RWPE1 (cell line): Measurements from ENCODE around the gene PTPRCAP.

ENCODE experiments used
- CTCF ChIA-PET: fragments of 350-600 bp; sonication (Branson Sonifier 250); formaldehyde crosslinking; extraction: SDS; loops from one replicate; lab custom pipeline; 2021; lab: Yijun Ruan, JAX
- POLR2A ChIA-PET: fragments of 400-600 bp; formaldehyde crosslinking; extraction: SDS; loops from one replicate; lab custom pipeline; 2020; ENCODE audit warnings: antibody characterized with exemption; ENCODE audit not compliant: low non-redundant PET; lab: Yijun Ruan, JAX
- DNase-seq: peaks from one replicate; pipeline ENCODE4 v3.0.0; 2012; ENCODE audit warnings: low spot score
- H3K27ac ChIP-seq: fragments of 450-650 bp; 2 replicates; pipeline ENCODE4 v1.5.1; 2017
- TF ChIP-seq, protein P1 (sequence below): fragments of 450-650 bp; conservative IDR thresholded peaks from 2 replicates; pipeline ENCODE4 v1.5.1; 2017; ENCODE audit warnings: low read depth, mild to moderate bottlenecking

Gene PTPRCAP

GRCh38 chr11:67423891-67424613, 13.4 kb downstream of the PTPRCAP start:
- ChIA-PET CTCF (interaction anchor here (1.0 to 1.5 kb wide), 2 partner anchors 22 to 23 kb away, joined by 3 read pairs; partner anchors contain the start of gene PPP1CA), POLR2A (interaction anchor here (0.6 to 0.7 kb wide), 2 partner anchors 44 to 399 kb away, joined by 3 to 4 read pairs; no protein-coding TSS in a partner anchor)
- no peak for DNase-seq

GRCh38 chr11:67423466-67423865, 14.0 kb downstream of the PTPRCAP start:
- DNase-seq = no peak
- peak overlapping the region; percentile 83 for H3K27ac ChIP-seq
- TF ChIP-seq, protein P1, sequence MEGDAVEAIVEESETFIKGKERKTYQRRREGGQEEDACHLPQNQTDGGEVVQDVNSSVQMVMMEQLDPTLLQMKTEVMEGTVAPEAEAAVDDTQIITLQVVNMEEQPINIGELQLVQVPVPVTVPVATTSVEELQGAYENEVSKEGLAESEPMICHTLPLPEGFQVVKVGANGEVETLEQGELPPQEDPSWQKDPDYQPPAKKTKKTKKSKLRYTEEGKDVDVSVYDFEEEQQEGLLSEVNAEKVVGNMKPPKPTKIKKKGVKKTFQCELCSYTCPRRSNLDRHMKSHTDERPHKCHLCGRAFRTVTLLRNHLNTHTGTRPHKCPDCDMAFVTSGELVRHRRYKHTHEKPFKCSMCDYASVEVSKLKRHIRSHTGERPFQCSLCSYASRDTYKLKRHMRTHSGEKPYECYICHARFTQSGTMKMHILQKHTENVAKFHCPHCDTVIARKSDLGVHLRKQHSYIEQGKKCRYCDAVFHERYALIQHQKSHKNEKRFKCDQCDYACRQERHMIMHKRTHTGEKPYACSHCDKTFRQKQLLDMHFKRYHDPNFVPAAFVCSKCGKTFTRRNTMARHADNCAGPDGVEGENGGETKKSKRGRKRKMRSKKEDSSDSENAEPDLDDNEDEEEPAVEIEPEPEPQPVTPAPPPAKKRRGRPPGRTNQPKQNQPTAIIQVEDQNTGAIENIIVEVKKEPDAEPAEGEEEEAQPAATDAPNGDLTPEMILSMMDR = no peak
- ChIA-PET CTCF (interaction anchor here (0.6 to 1.5 kb wide), 5 partner anchors 11 to 1646 kb away, joined by 3 read pairs; partner anchors contain the start of gene PPP1CA), POLR2A (no interaction called here)

More at GRCh38 chr11:67423891-67424613, 13.4 kb downstream of the PTPRCAP start:
- TF ChIP-seq, protein P1 = no peak
- peak overlapping the region; percentile 47 for H3K27ac ChIP-seq

DNA sequence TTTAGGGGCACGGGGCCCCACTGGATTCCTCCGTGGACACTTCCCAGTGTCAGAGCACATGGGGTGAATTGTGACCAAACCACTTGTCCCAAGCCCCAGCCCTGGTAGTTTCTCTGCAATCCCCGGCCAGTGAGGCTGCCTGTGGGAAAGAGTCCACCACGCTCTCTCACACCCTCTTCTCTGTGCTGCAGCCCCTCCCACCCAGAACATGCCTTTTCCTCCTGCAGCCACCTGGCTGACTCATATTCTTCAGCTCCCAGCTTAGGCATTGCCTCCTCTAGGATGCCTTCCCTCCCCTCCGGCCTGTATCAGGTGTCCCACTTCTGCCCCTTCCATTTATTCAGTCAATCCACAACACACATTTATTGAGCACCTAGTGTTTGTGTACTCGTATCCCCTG, 14.6 kb downstream of the PTPRCAP start:
- POLR2A ChIA-PET = no interaction called here
- CTCF ChIA-PET = interaction anchor here (0.6 to 1.5 kb wide), 4 partner anchors 11 to 1646 kb away, joined by 3 read pairs; partner anchors contain the start of gene PPP1CA
- DNase-seq = peak; percentile 74
- H3K27ac ChIP-seq = peak overlapping the region; percentile 83
- TF ChIP-seq, protein P1 = no peak

GRCh38 chr11:67421430-67422031, 16.0 kb downstream of the PTPRCAP start:
- peak overlapping the region; percentile 83 for H3K27ac ChIP-seq
- TF ChIP-seq, protein P1 = no peak
- ChIA-PET POLR2A (no interaction called here), CTCF (interaction anchor here (1.7 kb wide), 1 partner anchor 39 kb away, joined by 5 read pairs; no protein-coding TSS in a partner anchor)
- DNase-seq = peak; percentile 46

- TF ChIP-seq, protein P1 = no peak
- POLR2A ChIA-PET = no interaction called here
- CTCF ChIA-PET = interaction anchor here (1.7 kb wide), 1 partner anchor 38 kb away, joined by 5 read pairs; no protein-coding TSS in a partner anchor
- H3K27ac ChIP-seq = peak overlapping the region; percentile 83
- DNase-seq = peak; percentile 95
Measured at GRCh38 chr11:67420646-67421429, 16.6 kb downstream of the PTPRCAP start.
